HEK293T (cell line): ENCODE measurements around the gene USP26.

Experiments used
- CTBP1 ChIP-seq: fragments of 450-650 bp; IDR thresholded peaks from 2 replicates; pipeline ENCODE4 v1.6.1; 2016; ENCODE audit warnings: borderline replicate concordance
- FOXA1 ChIP-seq: fragments of 450-650 bp; IDR thresholded peaks from 2 replicates; pipeline ENCODE4 v1.6.1; 2016; ENCODE audit warnings: mild to moderate bottlenecking
- FOXK2 ChIP-seq: fragments of 450-650 bp; IDR thresholded peaks from 2 replicates; pipeline ENCODE4 v1.6.1; 2016; ENCODE audit warnings: mild to moderate bottlenecking
- FOXM1 ChIP-seq: fragments of 450-650 bp; IDR thresholded peaks from 2 replicates; pipeline ENCODE4 v1.6.1; 2017; ENCODE audit warnings: mild to moderate bottlenecking, borderline replicate concordance
- LEF1 ChIP-seq: fragments of 450-650 bp; IDR thresholded peaks from 2 replicates; pipeline ENCODE4 v1.6.1; 2017; ENCODE audit warnings: mild to moderate bottlenecking, borderline replicate concordance
- PKNOX1 ChIP-seq: fragments of 450-650 bp; IDR thresholded peaks from 2 replicates; pipeline ENCODE4 v1.6.1; 2016

GRCh38 chrX:133072566-133072965 lies 24.3 kb downstream of the USP26 start:
- TF ChIP-seq CTBP1 (no peak), FOXM1 (no peak), PKNOX1 (no peak), FOXK2 (no peak), FOXA1 (no peak), LEF1 (no peak)
